ENCODE data around the gene YARS2. TPM values are rescaled to one million over a fixed set of nuclear protein-coding genes. Genes with fewer than 3 reads are reported as not detected.
"Not testable (repeated sequence)": the region's sequence is repeated elsewhere in the genome, so short reads cannot be mapped to it uniquely, and the experiment has no call there.

YARS2 gene
- total RNA-seq, 1 donor from 2014 or later = 26.5 TPM

GRCh38 chr12:32705783-32706182, 49.9 kb downstream of the YARS2 start:
- Histone ChIP-seq H3K4me2 (ENCODE audit: low read length) (no peak overlapping the region), H3K27me3 (ENCODE audit: insufficient read depth, low read length) (no peaks in the 10 kb centered on the region), H3K27ac (ENCODE audit: low read depth, low read length) (no peak overlapping the region), H3K4me1 (ENCODE audit: insufficient read depth, low read length) (no peaks in the 10 kb centered on the region), H3K36me3 (ENCODE audit: insufficient read depth, low read length) (peaks cover 3% of the 10 kb centered on the region), H3K9ac (ENCODE audit: low read length) (no peak overlapping the region), H3K4me3 (ENCODE audit: insufficient read depth, low read depth, low read length) (no peak overlapping the region), H2AFZ (ENCODE audit: low read depth, low read length) (no peak overlapping the region), H4K20me1 (ENCODE audit: insufficient read depth, low read length) (no peaks in the 10 kb centered on the region), H3K79me2 (ENCODE audit: insufficient read depth, low read length) (peaks cover 10% of the 10 kb centered on the region), H3K9me3 (ENCODE audit: insufficient read depth, low read depth, low read length) (no peaks in the 10 kb centered on the region)
- no peak overlapping the region for H3K27ac Mint-ChIP-seq (ENCODE audit: unreplicated experiment)
- H3K36me3 Mint-ChIP-seq (ENCODE audit: low read depth, unreplicated experiment) = no peaks in the 10 kb centered on the region
- DNase-seq (ENCODE audit: low read depth) (no peak), FAIRE-seq (no peak)
- H3K9me3 Mint-ChIP-seq (ENCODE audit: unreplicated experiment) = no peaks in the 10 kb centered on the region
- H3K4me3 Mint-ChIP-seq (ENCODE audit: unreplicated experiment) = no peak overlapping the region
- H3K27me3 Mint-ChIP-seq (ENCODE audit: low read depth, unreplicated experiment) = no peaks in the 10 kb centered on the region
- TF ChIP-seq CTCF (IDR thresholded peaks at IDR 0.05; ENCODE audit: insufficient read depth, low read depth, low read length) (no peak), EZH2 (IDR thresholded peaks at IDR 0.05; ENCODE audit: insufficient read depth, low read length) (no peak)
- H3K4me1 Mint-ChIP-seq (ENCODE audit: low read depth, unreplicated experiment) = peaks cover 3% of the 10 kb centered on the region

DNA sequence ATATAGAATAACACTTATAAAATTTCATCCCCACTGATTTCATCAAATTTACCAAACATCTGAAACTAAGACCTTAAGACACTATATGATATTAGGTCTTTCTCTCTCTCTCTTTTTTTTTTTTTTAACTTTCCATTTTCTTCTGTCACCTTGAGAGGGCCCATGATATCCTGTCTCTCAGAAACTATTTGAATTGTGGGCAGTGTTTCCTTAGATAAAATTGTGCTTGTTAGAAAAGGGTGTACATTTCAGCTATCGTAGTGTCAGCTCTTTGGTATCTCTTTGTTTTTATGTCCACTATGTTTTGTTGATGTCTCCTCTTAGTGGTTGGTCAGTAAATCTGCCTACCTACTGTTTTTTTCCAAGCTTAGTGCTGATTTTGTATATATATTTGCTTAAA, 52.8 kb downstream of the YARS2 start:
- Histone ChIP-seq H3K79me2 (ENCODE audit: insufficient read depth, low read length) (peaks cover 38% of the 10 kb centered on the region), H2AFZ (ENCODE audit: low read depth, low read length) (no peak overlapping the region), H3K36me3 (ENCODE audit: insufficient read depth, low read length) (peaks cover 3% of the 10 kb centered on the region), H3K4me3 (ENCODE audit: insufficient read depth, low read depth, low read length) (no peak overlapping the region), H4K20me1 (ENCODE audit: insufficient read depth, low read length) (peaks cover 9% of the 10 kb centered on the region), H3K27me3 (ENCODE audit: insufficient read depth, low read length) (no peaks in the 10 kb centered on the region), H3K9ac (ENCODE audit: low read length) (no peak overlapping the region), H3K9me3 (ENCODE audit: insufficient read depth, low read depth, low read length) (no peaks in the 10 kb centered on the region), H3K4me2 (ENCODE audit: low read length) (no peak overlapping the region), H3K27ac (ENCODE audit: low read depth, low read length) (no peak overlapping the region), H3K4me1 (ENCODE audit: insufficient read depth, low read length) (no peaks in the 10 kb centered on the region)
- H3K4me1 Mint-ChIP-seq (ENCODE audit: low read depth, unreplicated experiment) = peaks cover 7% of the 10 kb centered on the region
- DNase-seq (ENCODE audit: low read depth) = no peak
- no peak overlapping the region for H3K27ac Mint-ChIP-seq (ENCODE audit: unreplicated experiment)
- no peak for FAIRE-seq
- no peaks in the 10 kb centered on the region for H3K27me3 Mint-ChIP-seq (ENCODE audit: low read depth, unreplicated experiment)
- H3K36me3 Mint-ChIP-seq (ENCODE audit: low read depth, unreplicated experiment) = no peaks in the 10 kb centered on the region
- no peaks in the 10 kb centered on the region for H3K9me3 Mint-ChIP-seq (ENCODE audit: unreplicated experiment)
- TF ChIP-seq CTCF (IDR thresholded peaks at IDR 0.05; ENCODE audit: insufficient read depth, low read depth, low read length) (no peak), EZH2 (IDR thresholded peaks at IDR 0.05; ENCODE audit: insufficient read depth, low read length) (no peak)
- no peak overlapping the region for H3K4me3 Mint-ChIP-seq (ENCODE audit: unreplicated experiment)

DNA sequence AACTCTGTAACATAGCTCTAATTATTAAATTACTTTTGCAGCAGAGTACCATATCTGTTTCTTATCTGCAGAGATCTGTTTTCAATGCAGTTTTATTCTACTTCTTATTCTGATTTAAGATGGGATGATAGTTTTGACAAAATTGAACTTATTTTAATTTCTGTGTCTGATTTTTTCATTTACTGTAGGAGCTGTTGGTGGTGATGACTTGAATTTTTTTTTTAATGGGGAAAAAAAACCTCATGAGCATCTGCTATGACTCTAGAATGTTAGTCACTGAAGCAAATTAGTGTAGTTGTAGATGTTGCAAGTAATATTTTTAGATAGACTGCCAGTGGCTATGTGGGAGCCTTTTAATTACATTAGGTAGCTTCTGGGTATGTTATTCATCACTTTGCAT, 53.2 kb downstream of the YARS2 start:
- no peak for DNase-seq (ENCODE audit: low read depth)
- Histone ChIP-seq H3K9me3 (ENCODE audit: insufficient read depth, low read depth, low read length) (no peaks in the 10 kb centered on the region), H3K9ac (ENCODE audit: low read length) (no peak overlapping the region), H3K27ac (ENCODE audit: low read depth, low read length) (no peak overlapping the region), H3K79me2 (ENCODE audit: insufficient read depth, low read length) (peaks cover 43% of the 10 kb centered on the region), H3K4me3 (ENCODE audit: insufficient read depth, low read depth, low read length) (no peak overlapping the region), H3K4me2 (ENCODE audit: low read length) (no peak overlapping the region), H3K4me1 (ENCODE audit: insufficient read depth, low read length) (no peaks in the 10 kb centered on the region), H3K27me3 (ENCODE audit: insufficient read depth, low read length) (no peaks in the 10 kb centered on the region), H2AFZ (ENCODE audit: low read depth, low read length) (no peak overlapping the region), H3K36me3 (ENCODE audit: insufficient read depth, low read length) (peaks cover 3% of the 10 kb centered on the region), H4K20me1 (ENCODE audit: insufficient read depth, low read length) (peaks cover 12% of the 10 kb centered on the region)
- peaks cover 10% of the 10 kb centered on the region for H3K4me1 Mint-ChIP-seq (ENCODE audit: low read depth, unreplicated experiment)
- no peak overlapping the region for H3K4me3 Mint-ChIP-seq (ENCODE audit: unreplicated experiment)
- FAIRE-seq = no peak
- no peaks in the 10 kb centered on the region for H3K36me3 Mint-ChIP-seq (ENCODE audit: low read depth, unreplicated experiment)
- H3K9me3 Mint-ChIP-seq (ENCODE audit: unreplicated experiment) = no peaks in the 10 kb centered on the region
- H3K27ac Mint-ChIP-seq (ENCODE audit: unreplicated experiment) = no peak overlapping the region
- no peaks in the 10 kb centered on the region for H3K27me3 Mint-ChIP-seq (ENCODE audit: low read depth, unreplicated experiment)
- TF ChIP-seq EZH2 (IDR thresholded peaks at IDR 0.05; ENCODE audit: insufficient read depth, low read length) (no peak), CTCF (IDR thresholded peaks at IDR 0.05; ENCODE audit: insufficient read depth, low read depth, low read length) (no peak)

DNA sequence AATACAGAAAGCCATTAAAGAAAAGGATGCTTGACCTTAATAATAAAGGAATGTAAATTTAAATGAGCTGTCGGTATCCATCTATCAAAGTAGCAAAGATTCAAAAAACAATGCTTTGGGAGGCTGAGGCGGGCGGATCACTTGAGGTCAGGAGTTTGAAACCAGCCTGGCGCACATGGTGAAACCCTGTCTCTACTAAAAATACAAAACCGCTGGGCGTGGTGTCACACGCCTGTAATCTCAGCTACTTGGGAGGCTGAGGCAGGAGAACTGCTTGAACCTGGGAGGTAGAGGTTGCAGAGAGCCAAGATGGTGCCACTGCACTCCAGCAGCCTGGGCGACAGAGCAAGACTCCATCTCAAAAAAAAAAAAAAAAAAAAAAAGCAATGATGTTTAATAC, 56.3 kb downstream of the YARS2 start:
- not testable (repeated sequence) for H3K9me3 Mint-ChIP-seq (ENCODE audit: unreplicated experiment); FAIRE-seq; H3K4me3 Mint-ChIP-seq (ENCODE audit: unreplicated experiment)

More for the DNA sequence above, 56.3 kb downstream of the YARS2 start:
- not testable (repeated sequence) for H3K27ac ChIP-seq (ENCODE audit: low read depth, low read length); H3K27ac Mint-ChIP-seq (ENCODE audit: unreplicated experiment); H2AFZ ChIP-seq (ENCODE audit: low read depth, low read length); H3K9me3 ChIP-seq (ENCODE audit: insufficient read depth, low read depth, low read length); H3K27me3 ChIP-seq (ENCODE audit: insufficient read depth, low read length); H3K36me3 Mint-ChIP-seq (ENCODE audit: low read depth, unreplicated experiment); DNase-seq (ENCODE audit: low read depth); H3K4me2 ChIP-seq (ENCODE audit: low read length); H3K9ac ChIP-seq (ENCODE audit: low read length); H3K4me1 ChIP-seq (ENCODE audit: insufficient read depth, low read length); H3K36me3 ChIP-seq (ENCODE audit: insufficient read depth, low read length); H3K27me3 Mint-ChIP-seq (ENCODE audit: low read depth, unreplicated experiment); H3K4me3 ChIP-seq (ENCODE audit: insufficient read depth, low read depth, low read length)
- H3K4me1 Mint-ChIP-seq (ENCODE audit: low read depth, unreplicated experiment) = peaks cover 14% of the 10 kb centered on the region
- H3K79me2 ChIP-seq (ENCODE audit: insufficient read depth, low read length) = peaks cover 67% of the 10 kb centered on the region
- H4K20me1 ChIP-seq (ENCODE audit: insufficient read depth, low read length) = peaks cover 23% of the 10 kb centered on the region
